Measurements from ENCODE around the gene SPP2. TPM values are rescaled to one million over a fixed set of nuclear protein-coding genes. Genes with fewer than 3 reads are reported as not detected.

SPP2 gene
- polyA plus RNA-seq, 3 donors = not detected

DNA sequence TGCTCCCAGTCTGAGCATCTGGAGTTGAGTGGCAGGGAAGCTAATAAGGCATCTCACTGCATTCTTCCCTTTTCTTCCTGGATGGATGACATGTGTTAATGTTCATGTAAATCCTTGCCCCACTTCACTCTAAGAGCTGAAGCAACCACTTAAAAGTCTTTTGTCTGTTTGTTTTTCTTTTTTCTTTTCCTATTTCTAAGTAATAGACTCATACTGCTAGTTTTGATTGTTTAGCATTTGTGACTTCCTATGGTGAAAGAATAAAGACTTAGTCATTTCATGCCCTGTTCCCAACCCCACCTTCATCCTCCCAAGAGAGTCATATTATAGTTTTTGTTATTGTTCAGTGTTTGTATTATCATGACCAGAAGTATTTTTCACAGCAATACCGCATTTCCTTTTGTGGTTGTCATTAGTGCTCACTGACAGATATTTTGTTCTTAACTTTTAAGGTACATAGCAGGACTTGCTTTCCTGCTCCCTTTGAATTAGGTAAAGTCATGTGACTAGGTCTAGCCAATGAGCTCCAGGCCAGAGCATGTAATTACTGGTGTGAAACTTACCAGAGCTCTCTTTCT is 18.1 kb upstream of the SPP2 start:
- Histone ChIP-seq H3K4me3 (replicated peaks in 1 of 3; ENCODE audit: low read depth in 2 of 3, low read length in 3 of 3) (no peak overlapping the region), H2AFZ (ENCODE audit: insufficient read depth, low read depth, low read length, poor library complexity, severe bottlenecking) (no peak overlapping the region), H3K4me2 (replicated peaks; ENCODE audit: extremely low read depth, low read length, poor library complexity, severe bottlenecking) (no peak overlapping the region), H3K79me2 (ENCODE audit: insufficient read depth, low read length) (no peaks in the 10 kb centered on the region), H3K27ac (ENCODE audit: low read depth in 1 of 2, low read length in 2 of 2) (no peak overlapping the region), H3K27me3 (ENCODE audit: control insufficient read depth in 2 of 2, insufficient read depth in 2 of 2, low read length in 2 of 2) (no peaks in the 10 kb centered on the region), H4K20me1 (ENCODE audit: insufficient read depth, low read length) (no peaks in the 10 kb centered on the region), H3K4me1 (ENCODE audit: control insufficient read depth in 1 of 2, insufficient read depth in 2 of 2, low read length in 2 of 2) (no peaks in the 10 kb centered on the region), H3K36me3 (replicated peaks in 1 of 2; ENCODE audit: control insufficient read depth in 1 of 2, insufficient read depth in 2 of 2, low read length in 2 of 2) (no peaks in the 10 kb centered on the region), H3K9me3 (replicated peaks in 1 of 2; ENCODE audit: control insufficient read depth in 1 of 2, insufficient read depth in 1 of 2, low read length in 2 of 2) (peaks cover 4 to 12% of the 10 kb centered on the region in 2 donors), H3K9ac (ENCODE audit: insufficient read depth, low read length, poor library complexity, severe bottlenecking) (no peak overlapping the region)
- H3K36me3 Mint-ChIP-seq = no peaks in the 10 kb centered on the region
- H3K4me1 Mint-ChIP-seq = no peaks in the 10 kb centered on the region
- no peak overlapping the region for H3K4me3 Mint-ChIP-seq
- peaks cover 1 to 5% (median 3%) of the 10 kb centered on the region in 3 donors for H3K27me3 Mint-ChIP-seq (ENCODE audit: low read depth in 3 of 3)
- no peak overlapping the region for H3K27ac Mint-ChIP-seq
- intact Hi-C loops (cut with micrococcal nuclease) = no loop called here
- peaks cover 7 to 27% (median 13%) of the 10 kb centered on the region in 7 donors for H3K9me3 Mint-ChIP-seq
- WGBS (ENCODE audit: insufficient coverage) = no CpG with 5 or more reads among the region's 1 CpG
- no peak for DNase-seq
- TF ChIP-seq, protein P1, sequence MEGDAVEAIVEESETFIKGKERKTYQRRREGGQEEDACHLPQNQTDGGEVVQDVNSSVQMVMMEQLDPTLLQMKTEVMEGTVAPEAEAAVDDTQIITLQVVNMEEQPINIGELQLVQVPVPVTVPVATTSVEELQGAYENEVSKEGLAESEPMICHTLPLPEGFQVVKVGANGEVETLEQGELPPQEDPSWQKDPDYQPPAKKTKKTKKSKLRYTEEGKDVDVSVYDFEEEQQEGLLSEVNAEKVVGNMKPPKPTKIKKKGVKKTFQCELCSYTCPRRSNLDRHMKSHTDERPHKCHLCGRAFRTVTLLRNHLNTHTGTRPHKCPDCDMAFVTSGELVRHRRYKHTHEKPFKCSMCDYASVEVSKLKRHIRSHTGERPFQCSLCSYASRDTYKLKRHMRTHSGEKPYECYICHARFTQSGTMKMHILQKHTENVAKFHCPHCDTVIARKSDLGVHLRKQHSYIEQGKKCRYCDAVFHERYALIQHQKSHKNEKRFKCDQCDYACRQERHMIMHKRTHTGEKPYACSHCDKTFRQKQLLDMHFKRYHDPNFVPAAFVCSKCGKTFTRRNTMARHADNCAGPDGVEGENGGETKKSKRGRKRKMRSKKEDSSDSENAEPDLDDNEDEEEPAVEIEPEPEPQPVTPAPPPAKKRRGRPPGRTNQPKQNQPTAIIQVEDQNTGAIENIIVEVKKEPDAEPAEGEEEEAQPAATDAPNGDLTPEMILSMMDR (IDR thresholded peaks at IDR 0.05) = no peak

DNA sequence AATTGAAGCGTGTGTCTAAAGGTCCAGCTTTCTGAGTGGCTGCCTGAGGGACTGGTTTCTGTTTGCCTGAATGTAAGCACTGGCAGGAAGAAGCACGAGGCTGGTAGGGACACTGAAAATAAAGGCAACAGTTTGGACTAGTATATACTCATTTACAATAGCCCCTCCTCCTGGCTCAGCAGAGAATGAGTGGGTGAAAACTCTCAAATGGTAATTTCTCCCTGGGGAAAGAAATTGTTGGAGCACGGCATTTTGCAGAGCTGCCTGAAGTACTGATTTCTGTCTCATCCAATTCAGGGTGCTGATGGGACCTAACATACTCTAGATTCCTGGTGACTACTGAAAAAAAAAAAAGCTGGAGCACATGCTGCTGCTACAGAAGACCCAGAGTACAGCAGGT is 17.3 kb upstream of the SPP2 start:
- no CpG with 5 or more reads among the region's 3 CpGs for WGBS (ENCODE audit: insufficient coverage)
- Mint-ChIP-seq H3K4me3 (no peak overlapping the region), H3K36me3 (no peaks in the 10 kb centered on the region), H3K9me3 (peaks cover 7 to 28% (median 12%) of the 10 kb centered on the region in 7 donors), H3K27ac (no peak overlapping the region), H3K27me3 (ENCODE audit: low read depth in 3 of 3) (peaks cover 0 to 5% (median 3%) of the 10 kb centered on the region in 3 donors), H3K4me1 (no peaks in the 10 kb centered on the region)
- Histone ChIP-seq H4K20me1 (ENCODE audit: insufficient read depth, low read length) (no peaks in the 10 kb centered on the region), H3K4me2 (replicated peaks; ENCODE audit: extremely low read depth, low read length, poor library complexity, severe bottlenecking) (no peak overlapping the region), H3K4me1 (ENCODE audit: control insufficient read depth in 1 of 2, insufficient read depth in 2 of 2, low read length in 2 of 2) (no peaks in the 10 kb centered on the region), H3K9ac (ENCODE audit: insufficient read depth, low read length, poor library complexity, severe bottlenecking) (no peak overlapping the region), H3K36me3 (replicated peaks in 1 of 2; ENCODE audit: control insufficient read depth in 1 of 2, insufficient read depth in 2 of 2, low read length in 2 of 2) (no peaks in the 10 kb centered on the region), H3K27me3 (ENCODE audit: control insufficient read depth in 2 of 2, insufficient read depth in 2 of 2, low read length in 2 of 2) (no peaks in the 10 kb centered on the region), H3K79me2 (ENCODE audit: insufficient read depth, low read length) (no peaks in the 10 kb centered on the region), H3K4me3 (replicated peaks in 1 of 3; ENCODE audit: low read depth in 2 of 3, low read length in 3 of 3) (no peak overlapping the region), H3K27ac (ENCODE audit: low read depth in 1 of 2, low read length in 2 of 2) (no peak overlapping the region), H3K9me3 (replicated peaks in 1 of 2; ENCODE audit: control insufficient read depth in 1 of 2, insufficient read depth in 1 of 2, low read length in 2 of 2) (peaks cover 4 to 12% of the 10 kb centered on the region in 2 donors), H2AFZ (ENCODE audit: insufficient read depth, low read depth, low read length, poor library complexity, severe bottlenecking) (no peak overlapping the region)
- TF ChIP-seq, protein P1 (IDR thresholded peaks at IDR 0.05) = no peak
- intact Hi-C loops (cut with micrococcal nuclease) = no loop called here
- no peak for DNase-seq

Data from CD14-positive monocyte (primary cell).